HG03139 (cell line): ENCODE measurements around the gene BAZ1B.
A peak's percentile ranks its signal among the peaks of the same experiment; 100 is the strongest.
"Not testable (repeated sequence)": the region's sequence is repeated elsewhere in the genome, so short reads cannot be mapped to it uniquely, and the experiment has no call there.

Experiments used
- ATAC-seq: cut with Tn5 transposase; IDR thresholded peaks from one replicate; pipeline ENCODE4 v1.9.1; 2021; ENCODE audit not compliant: unreplicated experiment

BAZ1B gene, protein sequence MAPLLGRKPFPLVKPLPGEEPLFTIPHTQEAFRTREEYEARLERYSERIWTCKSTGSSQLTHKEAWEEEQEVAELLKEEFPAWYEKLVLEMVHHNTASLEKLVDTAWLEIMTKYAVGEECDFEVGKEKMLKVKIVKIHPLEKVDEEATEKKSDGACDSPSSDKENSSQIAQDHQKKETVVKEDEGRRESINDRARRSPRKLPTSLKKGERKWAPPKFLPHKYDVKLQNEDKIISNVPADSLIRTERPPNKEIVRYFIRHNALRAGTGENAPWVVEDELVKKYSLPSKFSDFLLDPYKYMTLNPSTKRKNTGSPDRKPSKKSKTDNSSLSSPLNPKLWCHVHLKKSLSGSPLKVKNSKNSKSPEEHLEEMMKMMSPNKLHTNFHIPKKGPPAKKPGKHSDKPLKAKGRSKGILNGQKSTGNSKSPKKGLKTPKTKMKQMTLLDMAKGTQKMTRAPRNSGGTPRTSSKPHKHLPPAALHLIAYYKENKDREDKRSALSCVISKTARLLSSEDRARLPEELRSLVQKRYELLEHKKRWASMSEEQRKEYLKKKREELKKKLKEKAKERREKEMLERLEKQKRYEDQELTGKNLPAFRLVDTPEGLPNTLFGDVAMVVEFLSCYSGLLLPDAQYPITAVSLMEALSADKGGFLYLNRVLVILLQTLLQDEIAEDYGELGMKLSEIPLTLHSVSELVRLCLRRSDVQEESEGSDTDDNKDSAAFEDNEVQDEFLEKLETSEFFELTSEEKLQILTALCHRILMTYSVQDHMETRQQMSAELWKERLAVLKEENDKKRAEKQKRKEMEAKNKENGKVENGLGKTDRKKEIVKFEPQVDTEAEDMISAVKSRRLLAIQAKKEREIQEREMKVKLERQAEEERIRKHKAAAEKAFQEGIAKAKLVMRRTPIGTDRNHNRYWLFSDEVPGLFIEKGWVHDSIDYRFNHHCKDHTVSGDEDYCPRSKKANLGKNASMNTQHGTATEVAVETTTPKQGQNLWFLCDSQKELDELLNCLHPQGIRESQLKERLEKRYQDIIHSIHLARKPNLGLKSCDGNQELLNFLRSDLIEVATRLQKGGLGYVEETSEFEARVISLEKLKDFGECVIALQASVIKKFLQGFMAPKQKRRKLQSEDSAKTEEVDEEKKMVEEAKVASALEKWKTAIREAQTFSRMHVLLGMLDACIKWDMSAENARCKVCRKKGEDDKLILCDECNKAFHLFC (N-terminal part only)

DNA sequence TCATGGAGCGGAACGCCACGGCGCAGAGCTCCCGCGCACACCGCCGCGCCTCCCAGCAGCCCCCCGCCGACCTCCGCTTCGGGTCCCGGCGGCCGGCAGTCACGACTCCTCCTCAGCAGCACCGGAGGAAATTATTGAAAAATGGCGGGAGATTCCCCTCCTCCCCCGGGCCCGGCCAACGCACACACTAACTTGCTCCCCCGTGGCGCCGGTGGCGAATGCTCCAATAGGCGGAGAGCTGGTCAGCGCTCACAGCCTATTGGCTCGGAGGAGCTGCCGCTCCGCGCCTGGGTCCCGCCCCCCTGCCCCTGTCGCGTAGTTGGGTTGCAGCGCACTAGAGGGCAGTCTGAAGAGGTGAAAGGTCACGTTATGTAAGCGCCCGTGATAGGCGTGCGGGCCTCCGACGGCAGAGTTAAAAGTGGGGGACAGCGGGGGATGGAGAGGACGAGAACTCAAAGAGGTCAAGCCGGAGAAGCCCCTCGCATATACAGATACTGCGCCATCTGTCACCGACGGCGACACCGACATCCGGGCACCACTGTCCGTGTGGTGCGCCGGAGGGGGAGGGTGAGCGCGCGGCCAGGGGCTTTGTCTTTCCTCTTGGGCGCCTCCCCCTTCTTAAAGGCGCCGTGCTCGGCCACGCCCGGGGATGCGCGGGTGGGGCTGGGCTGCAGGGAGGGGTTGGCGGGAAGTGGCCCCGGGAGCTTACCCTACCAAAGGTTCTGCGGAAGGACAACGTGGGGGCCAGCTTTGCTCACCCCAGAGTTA lies at the start of gene BAZ1B:
Gene BAZ1B (minus strand): TSS at position 189 of the 768 bp plus-strand sequence. CDS start 360 bp downstream, outside the sequence.
- peak; percentile 73 for ATAC-seq

DNA sequence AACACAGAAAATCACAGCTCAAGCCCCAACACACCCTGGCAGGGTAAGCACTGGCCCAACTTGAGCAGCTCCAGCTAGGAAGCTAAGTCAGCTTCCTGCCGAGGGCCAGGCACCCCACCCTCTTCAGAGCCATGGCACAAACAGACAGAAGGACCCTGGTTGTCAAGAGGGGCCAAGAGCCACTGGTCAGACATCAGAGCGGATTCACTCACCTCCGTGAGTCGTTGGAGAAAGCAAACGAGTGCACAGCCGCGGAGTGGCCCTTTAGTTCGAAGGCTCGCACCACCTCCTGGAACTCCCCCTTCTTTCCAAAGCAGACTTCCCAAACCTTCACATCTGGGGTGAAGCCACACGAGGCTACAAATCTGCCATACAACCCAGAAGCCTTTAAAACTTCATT lies 48.9 kb upstream of the BAZ1B start:
- no peak for ATAC-seq

GRCh38 chr7:73570521-73570920 lies 48.4 kb upstream of the BAZ1B start:
- no peak for ATAC-seq

GRCh38 chr7:73569042-73569608 lies 47.0 kb upstream of the BAZ1B start:
- no peak for ATAC-seq

- no peak for ATAC-seq
These were observed 46.0 kb upstream of the BAZ1B start for GRCh38 chr7:73567846-73568685.

DNA sequence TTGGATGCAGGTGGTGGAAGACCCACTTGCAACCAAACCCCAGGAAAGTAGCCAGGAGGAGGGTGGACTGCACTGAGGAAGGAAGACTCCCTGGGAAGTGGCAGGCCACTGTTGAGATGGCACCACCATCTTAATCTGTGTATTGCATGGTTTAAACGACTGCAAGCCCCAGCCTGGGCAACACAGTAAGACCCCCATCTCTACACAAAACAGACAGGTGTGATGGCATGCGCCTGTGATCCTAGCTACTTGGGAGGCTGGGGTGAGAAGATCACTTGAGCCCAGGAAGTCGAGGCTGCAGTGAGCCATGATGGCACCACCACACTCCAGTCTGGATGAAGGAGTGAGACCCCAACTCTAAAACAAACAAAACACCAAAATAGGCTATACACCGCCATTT lies 45.0 kb upstream of the BAZ1B start:
- no peak for ATAC-seq

DNA sequence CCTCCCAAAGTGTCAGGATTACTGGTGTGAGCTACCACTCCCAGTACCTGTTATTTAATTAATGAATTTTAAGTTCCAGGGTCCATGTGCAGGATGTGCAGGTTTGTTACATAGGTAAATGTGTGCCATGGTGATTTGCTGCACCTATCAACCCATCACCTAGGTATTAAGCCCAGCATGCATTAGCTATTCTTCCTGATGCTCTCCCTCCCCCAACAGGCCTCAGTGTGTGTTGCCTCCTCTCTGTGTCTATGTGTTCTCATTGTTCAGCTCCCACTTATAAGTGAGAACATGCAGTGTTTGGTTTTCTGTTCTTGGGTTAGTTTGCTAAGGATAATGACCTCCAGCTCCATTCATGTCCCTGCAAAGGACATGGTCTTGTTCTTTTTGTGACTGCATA lies 44.3 kb upstream of the BAZ1B start:
- not testable (repeated sequence) for ATAC-seq

DNA sequence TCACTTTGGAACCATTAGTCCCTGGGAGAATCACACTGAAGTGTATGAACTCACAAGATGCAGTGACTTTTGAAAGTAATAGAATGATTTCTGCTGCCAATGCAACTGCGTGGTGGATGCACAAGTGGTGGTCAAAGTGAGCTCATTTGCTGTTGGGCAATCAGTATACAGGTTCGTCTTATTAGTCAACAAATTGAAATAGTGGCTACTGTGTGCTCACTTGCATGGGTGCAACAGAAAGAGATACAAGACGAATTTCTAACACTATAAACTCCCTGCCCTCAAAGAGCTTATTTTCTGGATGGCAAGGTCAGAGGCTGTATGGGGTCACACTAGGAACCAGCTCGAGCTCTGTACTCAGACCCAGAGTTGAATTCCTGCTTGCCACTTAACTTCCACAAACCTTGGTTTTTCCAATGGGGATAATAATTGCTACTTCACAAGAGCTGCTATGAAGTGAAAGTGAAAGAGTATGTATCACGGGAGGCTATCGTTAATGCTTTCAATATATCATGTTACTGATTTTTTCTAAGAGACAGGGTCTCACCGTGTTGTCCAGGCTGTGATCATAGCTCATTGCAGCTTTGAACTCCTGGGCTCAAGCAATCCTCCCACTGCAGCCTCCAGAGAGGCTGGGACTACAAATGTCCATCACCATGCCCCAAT lies 43.7 kb upstream of the BAZ1B start:
- no peak for ATAC-seq

GRCh38 chr7:73560109-73560835 lies 38.2 kb upstream of the BAZ1B start:
- no peak for ATAC-seq

- peak; percentile 29 for ATAC-seq
These were observed 35.5 kb upstream of the BAZ1B start, which contains the start of gene BCL7B for GRCh38 chr7:73557397-73558257. TSS of gene BCL7B (minus strand) at chr7:73557690. CDS start at chr7:73557578, 112 bp downstream.

DNA sequence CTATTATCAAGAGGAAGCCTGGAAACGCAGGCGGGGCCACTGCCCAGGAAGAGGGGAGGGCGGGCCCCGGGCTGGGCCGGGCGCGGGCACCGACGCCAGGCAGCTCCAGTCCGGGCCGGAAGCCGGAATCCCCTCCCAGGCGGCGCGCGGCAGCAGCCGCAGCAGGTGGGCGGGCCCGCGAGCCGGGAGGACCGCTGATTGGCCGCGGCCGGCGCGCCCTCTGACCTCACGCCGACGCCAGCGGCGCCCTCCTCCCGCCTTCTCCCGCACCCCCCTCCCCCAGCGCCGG lies 35.0 kb upstream of the BAZ1B start:
- ATAC-seq: peak; percentile 87

- no peak for ATAC-seq
These were observed 34.4 kb upstream of the BAZ1B start for GRCh38 chr7:73556208-73557107.

DNA sequence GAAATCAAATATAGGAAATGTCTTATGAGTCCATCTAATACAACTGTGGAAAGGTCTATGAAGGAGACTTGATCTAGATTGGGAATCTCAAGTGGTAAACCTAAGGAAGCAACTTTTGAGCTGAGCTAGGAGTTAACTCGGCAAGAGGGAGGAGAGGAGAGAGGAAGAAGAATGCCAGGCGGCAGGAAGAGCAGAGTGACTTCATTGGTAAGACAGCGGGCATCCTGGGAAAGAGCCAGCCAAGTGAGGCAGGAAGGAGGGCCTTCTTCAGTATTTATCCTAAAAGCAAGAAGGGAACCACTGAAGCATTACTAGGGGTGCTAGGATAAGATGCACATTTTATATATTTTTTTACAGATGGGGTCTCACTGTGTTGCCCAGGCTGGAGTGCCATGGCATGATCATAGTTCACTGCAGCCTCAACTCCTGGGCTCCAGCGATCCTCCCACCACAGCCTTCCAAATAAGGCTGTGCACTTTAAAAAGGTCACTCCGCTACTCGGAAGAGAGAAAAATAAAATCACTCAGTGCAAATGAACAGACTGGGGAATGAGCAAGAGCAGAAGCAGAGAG lies 33.4 kb upstream of the BAZ1B start:
- no peak for ATAC-seq

DNA sequence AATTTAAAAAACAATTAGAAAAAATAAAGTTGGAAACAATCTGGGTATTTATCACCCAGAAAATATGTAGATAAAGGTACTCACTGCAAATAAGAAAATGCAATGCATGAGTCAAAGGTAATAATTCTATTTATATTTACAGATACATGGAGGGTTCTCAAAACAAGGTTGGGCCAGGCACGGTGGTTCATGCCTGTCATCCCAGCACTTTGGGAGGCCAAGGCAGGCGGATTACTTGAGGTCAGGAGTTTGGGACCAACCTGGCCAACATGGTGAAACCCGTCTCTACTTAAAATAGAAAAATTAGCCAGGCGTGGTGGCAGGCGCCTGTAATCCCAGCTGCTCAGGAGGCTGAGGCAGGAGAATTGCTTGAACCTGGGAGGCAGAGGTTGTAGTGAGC lies 28.0 kb upstream of the BAZ1B start:
- ATAC-seq: not testable (repeated sequence)

DNA sequence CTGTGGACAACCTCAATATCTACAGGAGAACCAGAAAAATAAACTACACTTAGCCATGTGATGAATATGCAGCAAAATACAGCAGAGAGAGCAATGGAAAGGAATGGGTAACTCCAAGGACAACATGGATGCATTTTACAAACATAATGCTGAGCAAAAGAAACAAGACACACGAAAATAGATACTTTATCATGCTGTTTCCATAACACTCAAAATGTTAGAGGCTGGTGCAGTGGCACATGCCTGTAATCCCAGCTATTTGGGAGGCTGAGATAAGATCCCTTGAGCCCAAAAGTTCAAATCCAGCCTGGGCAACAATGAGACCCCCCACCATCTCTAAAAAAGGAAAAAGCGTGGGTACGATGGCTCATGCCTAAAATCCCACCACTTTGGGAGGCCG lies 27.1 kb upstream of the BAZ1B start:
- ATAC-seq: no peak

GRCh38 chr7:73547841-73548240 lies 25.7 kb upstream of the BAZ1B start:
- no peak for ATAC-seq
